22Rv1 (cell line): ENCODE measurements around the gene MERTK.

Experiments
- H3K27ac ChIP-seq: fragments of 450-650 bp; 2 replicates; pipeline ENCODE4 v1.5.1; 2017
- ZFX ChIP-seq: fragments of 450-650 bp; IDR thresholded peaks from 2 replicates; pipeline ENCODE4 v1.6.1; 2017; ENCODE audit warnings: antibody characterized with exemption, borderline replicate concordance
- TF ChIP-seq, protein P1 (sequence below): fragments of 450-650 bp; IDR thresholded peaks from 2 replicates; pipeline ENCODE4 v1.5.1; 2017; ENCODE audit warnings: mild to moderate bottlenecking

Gene MERTK

DNA sequence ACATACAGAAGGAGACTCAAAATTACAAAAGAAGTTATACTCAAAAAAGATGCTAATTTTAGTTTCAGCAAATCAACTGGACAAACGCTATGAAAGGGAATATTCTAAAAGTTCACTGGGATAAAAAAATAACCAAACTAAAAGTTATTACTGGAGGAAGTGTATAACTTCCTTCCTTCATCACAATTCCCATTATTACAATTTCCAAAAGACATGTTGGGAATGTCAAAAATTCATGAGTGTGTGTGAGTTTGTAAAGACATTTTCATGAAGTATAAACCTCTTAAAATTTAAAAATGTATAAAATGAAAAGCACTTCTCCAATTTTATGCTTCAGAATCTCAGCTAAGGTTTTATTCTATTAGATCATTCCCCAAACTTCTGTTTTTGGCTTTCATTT is 67.8 kb downstream of the MERTK start:
- no peak overlapping the region for H3K27ac ChIP-seq
- TF ChIP-seq ZFX = no peak
- TF ChIP-seq, protein P1, sequence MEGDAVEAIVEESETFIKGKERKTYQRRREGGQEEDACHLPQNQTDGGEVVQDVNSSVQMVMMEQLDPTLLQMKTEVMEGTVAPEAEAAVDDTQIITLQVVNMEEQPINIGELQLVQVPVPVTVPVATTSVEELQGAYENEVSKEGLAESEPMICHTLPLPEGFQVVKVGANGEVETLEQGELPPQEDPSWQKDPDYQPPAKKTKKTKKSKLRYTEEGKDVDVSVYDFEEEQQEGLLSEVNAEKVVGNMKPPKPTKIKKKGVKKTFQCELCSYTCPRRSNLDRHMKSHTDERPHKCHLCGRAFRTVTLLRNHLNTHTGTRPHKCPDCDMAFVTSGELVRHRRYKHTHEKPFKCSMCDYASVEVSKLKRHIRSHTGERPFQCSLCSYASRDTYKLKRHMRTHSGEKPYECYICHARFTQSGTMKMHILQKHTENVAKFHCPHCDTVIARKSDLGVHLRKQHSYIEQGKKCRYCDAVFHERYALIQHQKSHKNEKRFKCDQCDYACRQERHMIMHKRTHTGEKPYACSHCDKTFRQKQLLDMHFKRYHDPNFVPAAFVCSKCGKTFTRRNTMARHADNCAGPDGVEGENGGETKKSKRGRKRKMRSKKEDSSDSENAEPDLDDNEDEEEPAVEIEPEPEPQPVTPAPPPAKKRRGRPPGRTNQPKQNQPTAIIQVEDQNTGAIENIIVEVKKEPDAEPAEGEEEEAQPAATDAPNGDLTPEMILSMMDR = no peak

GRCh38 chr2:111967018-111967417 is 68.6 kb downstream of the MERTK start:
- TF ChIP-seq, protein P1 = no peak
- no peak for TF ChIP-seq ZFX
- H3K27ac ChIP-seq = no peak overlapping the region

GRCh38 chr2:111970453-111970852 is 72.0 kb downstream of the MERTK start:
- H3K27ac ChIP-seq = no peak overlapping the region
- TF ChIP-seq, protein P1 = no peak

GRCh38 chr2:111972955-111973565 is 74.7 kb downstream of the MERTK start:
- H3K27ac ChIP-seq = no peak overlapping the region
- TF ChIP-seq, protein P1 = no peak
- no peak for TF ChIP-seq ZFX

- no peak overlapping the region for H3K27ac ChIP-seq
- TF ChIP-seq, protein P1 = no peak
- TF ChIP-seq ZFX = no peak
Observed at GRCh38 chr2:111973701-111974100, 75.3 kb downstream of the MERTK start.

- no peak for TF ChIP-seq ZFX
- TF ChIP-seq, protein P1 = no peak
- no peak overlapping the region for H3K27ac ChIP-seq
Observed at GRCh38 chr2:111975053-111975552, 76.7 kb downstream of the MERTK start.

DNA sequence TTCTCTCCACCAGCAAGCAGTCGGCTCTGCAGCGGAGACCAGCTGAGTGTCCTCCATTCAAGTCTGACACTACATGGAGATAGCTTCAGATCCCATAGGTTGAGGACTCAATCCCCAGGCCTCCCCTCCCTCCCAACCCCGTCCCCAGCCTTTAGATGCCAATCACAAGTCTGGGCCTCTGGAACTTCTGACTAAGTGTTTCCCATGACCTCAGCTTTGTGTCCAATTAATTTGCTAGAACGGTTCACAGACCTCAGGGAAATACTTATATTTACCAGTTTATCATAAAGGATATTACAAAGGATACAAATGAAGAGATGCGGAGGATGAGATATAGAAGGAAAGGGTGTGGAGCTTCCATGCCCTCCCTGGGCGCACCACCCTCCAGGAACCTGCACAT is 77.4 kb downstream of the MERTK start:
- no peak for TF ChIP-seq ZFX
- TF ChIP-seq, protein P1 = no peak
- no peak overlapping the region for H3K27ac ChIP-seq
